HEK293T (cell line): ENCODE measurements around the gene MESD.

ENCODE experiments used
- ARNT ChIP-seq: fragments of 450-650 bp; IDR thresholded peaks from 2 replicates; pipeline ENCODE4 v1.6.1; 2017; ENCODE audit warnings: mild to moderate bottlenecking
- BHLHE40 ChIP-seq: fragments of 450-650 bp; IDR thresholded peaks from 2 replicates; pipeline ENCODE4 v1.6.1; 2016; ENCODE audit warnings: mild to moderate bottlenecking, moderate library complexity, borderline replicate concordance
- FOXM1 ChIP-seq: fragments of 450-650 bp; IDR thresholded peaks from 2 replicates; pipeline ENCODE4 v1.6.1; 2017; ENCODE audit warnings: mild to moderate bottlenecking, borderline replicate concordance
- HDGF ChIP-seq: fragments of 450-650 bp; IDR thresholded peaks from 2 replicates; pipeline ENCODE4 v1.6.1; 2017; ENCODE audit warnings: antibody characterized with exemption, borderline replicate concordance
- L3MBTL2 ChIP-seq: fragments of 450-650 bp; conservative IDR thresholded peaks from 2 replicates; pipeline ENCODE4 v1.6.1; 2016; ENCODE audit warnings: mild to moderate bottlenecking
- SP1 ChIP-seq: fragments of 450-650 bp; IDR thresholded peaks from 2 replicates; pipeline ENCODE4 v1.6.1; 2017

GRCh38 chr15:80985981-80986380, 3.6 kb downstream of the MESD start:
- TF ChIP-seq L3MBTL2: no peak
- no peak for TF ChIP-seq BHLHE40
- TF ChIP-seq FOXM1: no peak
- TF ChIP-seq ARNT: no peak
- no peak for TF ChIP-seq SP1
- no peak for TF ChIP-seq HDGF
